DND-41 (cell line): ENCODE measurements around the gene TM9SF4.

Experiments
- ATAC-seq: fragments of 200-7000 bp; cut with Tn5 transposase; 3 replicates; pipeline ENCODE4 v1.9.1; 2021; ENCODE audit warnings: low read depth; ENCODE audit not compliant: insufficient read depth
- DNase-seq: peaks from one replicate; pipeline ENCODE4 v3.0.0-alpha.2; 2020
- H2AFZ ChIP-seq: 2 replicates; pipeline ENCODE4 v1.6.0; 2012; ENCODE audit warnings: low read depth, low read length
- H3K27ac ChIP-seq: 2 replicates; pipeline ENCODE4 v1.5.1; 2012; ENCODE audit warnings: low read length, inconsistent platforms
- H3K27me3 ChIP-seq: fragments of 200-600 bp; sonication (generic); 2 replicates; pipeline ENCODE4 v1.6.0; 2012; ENCODE audit warnings: low read length, mild to moderate bottlenecking, inconsistent platforms; ENCODE audit not compliant: insufficient read depth, poor library complexity
- H3K36me3 ChIP-seq: 2 replicates; pipeline ENCODE4 v1.5.1; 2012; ENCODE audit warnings: low read length, inconsistent platforms; ENCODE audit not compliant: insufficient read depth
- H3K4me1 ChIP-seq: 2 replicates; pipeline ENCODE4 v1.5.1; 2012; ENCODE audit warnings: mild to moderate bottlenecking, low read length; ENCODE audit not compliant: insufficient read depth
- H3K4me2 ChIP-seq: 2 replicates; pipeline ENCODE4 v1.6.0; 2012; ENCODE audit warnings: mild to moderate bottlenecking, moderate library complexity, low read length, inconsistent platforms; ENCODE audit not compliant: insufficient read depth
- H3K4me3 ChIP-seq, 2 experiments: fragments of 200-600 bp in 1 of 2; shearing (Covaris generic) in 1 of 2; 2 replicates each; pipeline ENCODE4 v1.5.1; 2012 to 2016; ENCODE audit warnings: inconsistent platforms in 2 of 2, low read length in 2 of 2, mild to moderate bottlenecking in 2 of 2, low read depth in 1 of 2, moderate library complexity in 1 of 2
- H3K79me2 ChIP-seq: 2 replicates; pipeline ENCODE4 v1.6.0; 2012; ENCODE audit warnings: low read length, inconsistent platforms; ENCODE audit not compliant: insufficient read depth
- H3K9ac ChIP-seq: 2 replicates; pipeline ENCODE4 v1.6.0; 2012; ENCODE audit warnings: low read depth, mild to moderate bottlenecking, inconsistent platforms, low read length, moderate library complexity
- H3K9me3 ChIP-seq: 2 replicates; pipeline ENCODE4 v1.5.1; 2012; ENCODE audit warnings: low read length, moderate library complexity, mild to moderate bottlenecking, inconsistent platforms; ENCODE audit not compliant: insufficient read depth, severe bottlenecking
- H4K20me1 ChIP-seq: 2 replicates; pipeline ENCODE4 v1.6.0; 2012; ENCODE audit warnings: low read length; ENCODE audit not compliant: insufficient read depth
- EZH2 ChIP-seq: IDR thresholded peaks from 3 replicates; pipeline ENCODE4 v1.6.1; 2012; ENCODE audit warnings: borderline replicate concordance, low read depth, mild to moderate bottlenecking, moderate library complexity, low read length, inconsistent platforms; ENCODE audit not compliant: severe bottlenecking
- TF ChIP-seq, protein P1 (sequence below): IDR thresholded peaks from 2 replicates; pipeline ENCODE4 v1.5.1; 2012; ENCODE audit warnings: borderline replicate concordance, low read length, moderate library complexity, mild to moderate bottlenecking; ENCODE audit not compliant: poor library complexity, severe bottlenecking; ENCODE audit errors: extremely low read depth

Gene TM9SF4

DNA sequence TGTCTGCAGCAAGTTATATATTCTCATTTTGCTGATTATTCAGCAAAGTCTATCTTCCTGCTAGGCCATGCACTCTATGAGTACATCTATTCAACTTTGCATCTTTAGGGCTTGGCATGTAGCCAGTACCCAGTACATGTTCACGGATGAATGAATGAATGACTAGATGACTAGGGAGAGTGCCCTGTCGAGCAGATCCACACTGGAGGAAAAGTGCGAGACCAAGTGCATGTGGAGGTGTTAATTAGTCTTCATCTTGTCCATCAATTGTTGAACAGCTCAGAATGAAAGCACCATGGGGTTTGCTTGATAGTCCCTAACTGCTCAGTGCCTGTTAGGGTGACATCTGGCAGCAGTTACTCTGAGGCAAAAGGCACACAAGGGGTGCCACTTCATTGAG lies 30.4 kb downstream of the TM9SF4 start:
- H3K9ac ChIP-seq: no peak overlapping the region
- DNase-seq (no peak), ATAC-seq (no peak)
- TF ChIP-seq, protein P1, sequence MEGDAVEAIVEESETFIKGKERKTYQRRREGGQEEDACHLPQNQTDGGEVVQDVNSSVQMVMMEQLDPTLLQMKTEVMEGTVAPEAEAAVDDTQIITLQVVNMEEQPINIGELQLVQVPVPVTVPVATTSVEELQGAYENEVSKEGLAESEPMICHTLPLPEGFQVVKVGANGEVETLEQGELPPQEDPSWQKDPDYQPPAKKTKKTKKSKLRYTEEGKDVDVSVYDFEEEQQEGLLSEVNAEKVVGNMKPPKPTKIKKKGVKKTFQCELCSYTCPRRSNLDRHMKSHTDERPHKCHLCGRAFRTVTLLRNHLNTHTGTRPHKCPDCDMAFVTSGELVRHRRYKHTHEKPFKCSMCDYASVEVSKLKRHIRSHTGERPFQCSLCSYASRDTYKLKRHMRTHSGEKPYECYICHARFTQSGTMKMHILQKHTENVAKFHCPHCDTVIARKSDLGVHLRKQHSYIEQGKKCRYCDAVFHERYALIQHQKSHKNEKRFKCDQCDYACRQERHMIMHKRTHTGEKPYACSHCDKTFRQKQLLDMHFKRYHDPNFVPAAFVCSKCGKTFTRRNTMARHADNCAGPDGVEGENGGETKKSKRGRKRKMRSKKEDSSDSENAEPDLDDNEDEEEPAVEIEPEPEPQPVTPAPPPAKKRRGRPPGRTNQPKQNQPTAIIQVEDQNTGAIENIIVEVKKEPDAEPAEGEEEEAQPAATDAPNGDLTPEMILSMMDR: no peak
- TF ChIP-seq EZH2: no peak
- no peak overlapping the region for H2AFZ ChIP-seq
- H3K4me2 ChIP-seq: no peak overlapping the region
- H3K4me3 ChIP-seq: no peak overlapping the region
- no peaks in the 10 kb centered on the region for H3K27me3 ChIP-seq
- H3K79me2 ChIP-seq: peaks cover 12% of the 10 kb centered on the region
- no peaks in the 10 kb centered on the region for H3K9me3 ChIP-seq
- peaks cover 95% of the 10 kb centered on the region for H3K36me3 ChIP-seq
- peaks cover 51% of the 10 kb centered on the region for H4K20me1 ChIP-seq
- no peaks in the 10 kb centered on the region for H3K4me1 ChIP-seq
- no peak overlapping the region for H3K27ac ChIP-seq

DNA sequence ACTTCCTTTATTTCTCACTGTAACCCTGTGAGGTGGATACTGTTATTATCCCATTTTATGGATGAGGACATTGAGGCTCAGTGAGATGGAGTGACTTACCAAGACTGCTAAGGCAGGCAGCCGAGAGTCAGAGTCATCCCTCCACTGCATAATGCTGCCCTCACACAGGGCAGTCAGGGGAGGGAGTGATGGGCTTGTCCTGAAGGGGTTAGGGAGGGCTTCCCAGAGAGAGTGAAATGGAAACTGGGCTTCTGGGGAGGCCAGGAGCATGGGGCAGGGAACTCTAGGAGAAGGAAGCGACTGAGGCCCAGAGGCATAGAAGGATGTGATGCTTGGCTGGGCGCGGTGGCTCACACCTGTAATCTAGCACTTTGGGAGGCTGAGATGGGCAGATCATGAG lies 31.1 kb downstream of the TM9SF4 start:
- H3K27me3 ChIP-seq: no peaks in the 10 kb centered on the region
- peaks cover 46% of the 10 kb centered on the region for H4K20me1 ChIP-seq
- no peak overlapping the region for H3K4me3 ChIP-seq
- no peak overlapping the region for H2AFZ ChIP-seq
- H3K36me3 ChIP-seq: peaks cover 97% of the 10 kb centered on the region
- H3K9me3 ChIP-seq: no peaks in the 10 kb centered on the region
- H3K27ac ChIP-seq: no peak overlapping the region
- DNase-seq (no peak), ATAC-seq (no peak)
- H3K79me2 ChIP-seq: peaks cover 5% of the 10 kb centered on the region
- no peaks in the 10 kb centered on the region for H3K4me1 ChIP-seq
- no peak overlapping the region for H3K4me2 ChIP-seq
- no peak overlapping the region for H3K9ac ChIP-seq
- no peak for TF ChIP-seq EZH2
- TF ChIP-seq, protein P1: no peak

DNA sequence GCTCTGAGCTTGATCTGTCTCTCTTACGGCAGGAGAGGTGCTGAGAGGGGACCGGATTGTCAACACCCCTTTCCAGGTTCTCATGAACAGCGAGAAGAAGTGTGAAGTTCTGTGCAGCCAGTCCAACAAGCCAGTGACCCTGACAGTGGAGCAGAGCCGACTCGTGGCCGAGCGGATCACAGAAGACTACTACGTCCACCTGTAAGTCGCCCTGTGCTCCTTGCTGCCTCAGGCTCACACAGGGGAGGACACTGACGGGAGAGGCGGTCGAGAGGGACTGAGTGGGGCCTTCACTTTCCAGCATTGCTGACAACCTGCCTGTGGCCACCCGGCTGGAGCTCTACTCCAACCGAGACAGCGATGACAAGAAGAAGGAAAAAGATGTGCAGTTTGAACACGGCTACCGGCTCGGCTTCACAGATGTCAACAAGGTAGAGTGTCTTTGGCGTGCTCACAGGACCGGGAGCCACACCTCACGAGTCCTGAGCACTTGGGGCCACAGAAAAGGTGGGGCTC lies 32.0 kb downstream of the TM9SF4 start:
- H2AFZ ChIP-seq: no peak overlapping the region
- H3K4me3 ChIP-seq: no peak overlapping the region
- H3K9ac ChIP-seq: no peak overlapping the region
- H3K27me3 ChIP-seq: no peaks in the 10 kb centered on the region
- DNase-seq (no peak), ATAC-seq (no peak)
- H3K9me3 ChIP-seq: no peaks in the 10 kb centered on the region
- TF ChIP-seq, protein P1: no peak
- TF ChIP-seq EZH2: no peak
- H3K79me2 ChIP-seq: peaks cover 2% of the 10 kb centered on the region; the same call in 1 of the 2 replicates
- H3K27ac ChIP-seq: no peak overlapping the region
- H3K4me1 ChIP-seq: no peaks in the 10 kb centered on the region
- H3K36me3 ChIP-seq: peaks cover 97% of the 10 kb centered on the region
- no peak overlapping the region for H3K4me2 ChIP-seq
- H4K20me1 ChIP-seq: peaks cover 44% of the 10 kb centered on the region

DNA sequence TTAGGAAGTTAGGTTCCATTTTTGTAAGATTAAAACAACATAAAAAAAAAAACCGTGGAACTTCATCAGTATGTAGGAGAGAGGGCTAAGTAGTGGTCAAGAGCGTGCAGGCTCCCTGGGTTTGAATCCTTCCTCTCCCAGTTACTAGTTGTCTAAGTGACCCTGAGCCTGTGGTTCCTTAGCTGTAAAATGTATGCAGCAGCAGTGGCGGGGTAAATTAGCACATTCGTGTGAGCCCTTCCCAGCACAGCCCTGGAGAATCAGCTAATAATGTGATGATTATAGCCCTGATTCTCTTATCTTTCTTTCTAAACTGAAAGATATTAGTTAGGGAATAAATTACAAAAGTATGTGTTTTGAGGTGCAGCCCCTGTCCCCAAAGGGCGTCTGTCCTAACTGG lies 32.6 kb downstream of the TM9SF4 start:
- Histone ChIP-seq H3K9ac (no peak overlapping the region), H2AFZ (no peak overlapping the region), H3K4me3 (no peak overlapping the region), H3K79me2 (peaks cover 2% of the 10 kb centered on the region; the same call in 1 of the 2 replicates), H3K27me3 (no peaks in the 10 kb centered on the region), H3K4me1 (no peaks in the 10 kb centered on the region), H3K4me2 (no peak overlapping the region), H3K27ac (no peak overlapping the region), H4K20me1 (peaks cover 41% of the 10 kb centered on the region), H3K9me3 (no peaks in the 10 kb centered on the region), H3K36me3 (peaks cover 97% of the 10 kb centered on the region)
- TF ChIP-seq, protein P1: no peak
- TF ChIP-seq EZH2: no peak
- no peak for DNase-seq
- no peak for ATAC-seq
